ENCODE data around the gene PXK.

DNA sequence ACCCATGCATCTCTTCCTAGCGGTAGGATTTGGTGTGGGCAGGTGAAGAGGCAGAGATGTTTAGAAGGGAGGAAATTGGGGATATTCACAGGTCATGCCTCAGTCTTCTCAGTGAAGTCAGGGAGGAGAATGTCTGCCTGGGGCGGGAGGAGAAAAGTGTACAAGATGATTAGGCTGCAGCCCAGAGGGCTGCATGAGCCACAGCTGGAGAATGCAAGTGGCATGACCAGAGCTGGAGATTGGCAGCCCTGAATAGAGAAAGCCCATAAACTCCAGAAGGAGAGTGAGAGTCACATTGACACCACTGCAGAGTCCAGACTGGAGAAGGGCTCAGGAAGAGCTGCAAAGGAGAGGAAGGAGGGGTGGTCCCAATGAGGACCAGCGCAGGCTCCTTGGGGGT lies 78.3 kb downstream of the PXK start:
- TF ChIP-seq, protein P1, sequence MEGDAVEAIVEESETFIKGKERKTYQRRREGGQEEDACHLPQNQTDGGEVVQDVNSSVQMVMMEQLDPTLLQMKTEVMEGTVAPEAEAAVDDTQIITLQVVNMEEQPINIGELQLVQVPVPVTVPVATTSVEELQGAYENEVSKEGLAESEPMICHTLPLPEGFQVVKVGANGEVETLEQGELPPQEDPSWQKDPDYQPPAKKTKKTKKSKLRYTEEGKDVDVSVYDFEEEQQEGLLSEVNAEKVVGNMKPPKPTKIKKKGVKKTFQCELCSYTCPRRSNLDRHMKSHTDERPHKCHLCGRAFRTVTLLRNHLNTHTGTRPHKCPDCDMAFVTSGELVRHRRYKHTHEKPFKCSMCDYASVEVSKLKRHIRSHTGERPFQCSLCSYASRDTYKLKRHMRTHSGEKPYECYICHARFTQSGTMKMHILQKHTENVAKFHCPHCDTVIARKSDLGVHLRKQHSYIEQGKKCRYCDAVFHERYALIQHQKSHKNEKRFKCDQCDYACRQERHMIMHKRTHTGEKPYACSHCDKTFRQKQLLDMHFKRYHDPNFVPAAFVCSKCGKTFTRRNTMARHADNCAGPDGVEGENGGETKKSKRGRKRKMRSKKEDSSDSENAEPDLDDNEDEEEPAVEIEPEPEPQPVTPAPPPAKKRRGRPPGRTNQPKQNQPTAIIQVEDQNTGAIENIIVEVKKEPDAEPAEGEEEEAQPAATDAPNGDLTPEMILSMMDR (IDR thresholded peaks at IDR 0.05), result no peak
- TF ChIP-seq POLR2A (IDR thresholded peaks at IDR 0.05) (no peak), EP300 (IDR thresholded peaks at IDR 0.05) (no peak)

All from tibial nerve (tissue), 4 donors.